K562 (cell line): ENCODE measurements around the gene NR1H3. TPM values are rescaled to one million over a fixed set of nuclear protein-coding genes. Genes with fewer than 3 reads are reported as not detected.
A peak's percentile ranks its signal among the peaks of the same experiment; 100 is the strongest.

Source experiments
- ASH1L ChIP-seq: fragments of 450-650 bp; IDR thresholded peaks from 2 replicates; pipeline ENCODE4 v1.6.1; 2018; ENCODE audit warnings: borderline replicate concordance, mild to moderate bottlenecking, low read depth; ENCODE audit not compliant: partially characterized antibody
- CHD2 ChIP-seq: IDR thresholded peaks from 2 replicates; pipeline ENCODE4 v1.6.1; 2011; ENCODE audit warnings: low read depth, low read length
- CXXC5 ChIP-seq: fragments of 250-450 bp; sonication (Bioruptor Pico); IDR thresholded peaks from 2 replicates; pipeline ENCODE4 v1.8.0; 2022; ENCODE audit warnings: inconsistent platforms, mild to moderate bottlenecking, moderate library complexity
- FOXK1 ChIP-seq: sonication (generic); formaldehyde crosslinking; IDR thresholded peaks from 2 replicates; pipeline ENCODE4 v1.8.0; 2022; ENCODE audit warnings: missing genetic modification reagents, mild to moderate bottlenecking, borderline replicate concordance
- HCFC1 ChIP-seq: IDR thresholded peaks from 2 replicates; pipeline ENCODE4 v1.6.1; 2012; ENCODE audit warnings: low read depth, low read length, improper control_type of control experiment
- HDAC2 ChIP-seq: fragments of 450-650 bp; IDR thresholded peaks from 2 replicates; pipeline ENCODE4 v1.6.1; 2016; ENCODE audit warnings: mild to moderate bottlenecking
- HNRNPK ChIP-seq: fragments of 200-400 bp; formaldehyde crosslinking; IDR thresholded peaks from one replicate; pipeline ENCODE4 v1.6.1; 2018; ENCODE audit warnings: mild to moderate bottlenecking, low read depth, low read length; ENCODE audit not compliant: poor library complexity, severe bottlenecking
- MAFG ChIP-seq: fragments of 450-650 bp; conservative IDR thresholded peaks from 2 replicates; pipeline ENCODE4 v1.6.1; 2016; ENCODE audit warnings: missing genetic modification characterization, missing compliant biosample characterization
- NCOA6 ChIP-seq: fragments of 450-650 bp; IDR thresholded peaks from 2 replicates; pipeline ENCODE4 v1.6.1; 2017; ENCODE audit warnings: mild to moderate bottlenecking
- NFATC3 ChIP-seq: fragments of 450-650 bp; IDR thresholded peaks from 2 replicates; pipeline ENCODE4 v1.6.1; 2017; ENCODE audit warnings: mild to moderate bottlenecking
- NR2C1 ChIP-seq, 2 experiments: fragments of 450-650 bp; IDR thresholded peaks; 2 replicates each; pipeline ENCODE4 v1.6.1; 2017; ENCODE audit warnings: mild to moderate bottlenecking in 2 of 2, antibody characterized with exemption in 1 of 2, inconsistent platforms in 1 of 2, missing compliant biosample characterization in 1 of 2, missing genetic modification characterization in 1 of 2
- NUFIP1 ChIP-seq: fragments of 450-650 bp; IDR thresholded peaks from 2 replicates; pipeline ENCODE4 v1.6.1; 2018; ENCODE audit not compliant: partially characterized antibody
- TBP ChIP-seq: optimal IDR thresholded peaks from 2 replicates; pipeline ENCODE3; 2011; ENCODE audit warnings: low read depth, low read length, improper control_type of control experiment
- TCF3 ChIP-seq: sonication (generic); formaldehyde crosslinking; IDR thresholded peaks from 2 replicates; pipeline ENCODE4 v1.4.0; 2020; ENCODE audit warnings: mild to moderate bottlenecking, missing genetic modification reagents
- U2AF1 ChIP-seq: fragments of 200-400 bp; formaldehyde crosslinking; optimal IDR thresholded peaks from 2 replicates; pipeline ENCODE3; 2017; ENCODE audit warnings: mild to moderate bottlenecking, low read depth, low read length, moderate library complexity
- YBX1 ChIP-seq: fragments of 450-650 bp; IDR thresholded peaks from 2 replicates; pipeline ENCODE4 v1.7.1; 2016; ENCODE audit warnings: mild to moderate bottlenecking
- ZNF174 ChIP-seq: fragments of 250-450 bp; sonication (Bioruptor Pico); IDR thresholded peaks from 2 replicates; pipeline ENCODE4 v1.4.0; 2020; ENCODE audit warnings: mild to moderate bottlenecking
- ZNF766 ChIP-seq: fragments of 200-800 bp; sonication (Bioruptor generic); conservative IDR thresholded peaks from 2 replicates; pipeline ENCODE4 v1.6.1; 2016; ENCODE audit warnings: missing genetic modification characterization, missing compliant biosample characterization
- polyA plus RNA-seq, 8 experiments: library from polyadenylated mRNA; depleted of rRNA in 4 of 8; stranded (reverse) in 5 of 8; unstranded in 3 of 8; fragments of >200 nt; fragmentation: Nextera tagmentation in 2 of 8; fragmentation: Illumina TruSeq in 1 of 8; extraction: Ambion mirVana in 2 of 8; extraction: Trizol in 1 of 8; gene quantifications; 2 replicates each; pipeline versions ENCODE4 v1.2.1 to v1.2.3, GENCODE V29; 2011 to 2014; ENCODE audit warnings: inconsistent platforms in 1 of 8, missing spikeins in 1 of 8
- total RNA-seq, 7 experiments: library from RNA; depleted of rRNA in 6 of 7; stranded (reverse); fragments of >200 nt in 6 of 7; fragmentation: Illumina TruSeq in 2 of 7; extraction: Trizol in 2 of 7; gene quantifications; 2 replicates each; pipeline versions ENCODE4 v1.2.1 to v1.2.3, GENCODE V29; 2011 to 2021; ENCODE audit warnings: low replicate concordance in 1 of 7
- TF ChIP-seq, protein P1 (sequence below): fragments of 250-450 bp; sonication (Bioruptor Pico); IDR thresholded peaks from 2 replicates; pipeline ENCODE4 v1.8.0; 2022; ENCODE audit warnings: moderate library complexity, mild to moderate bottlenecking, inconsistent platforms
- TF ChIP-seq, protein P2 (sequence below): fragments of 150-350 bp; IDR thresholded peaks from 2 replicates; pipeline ENCODE4 v1.6.1; 2014; ENCODE audit warnings: low read depth, mild to moderate bottlenecking, low read length, borderline replicate concordance
- TF ChIP-seq, protein P3 (sequence below): fragments of 450-650 bp; IDR thresholded peaks from 2 replicates; pipeline ENCODE4 v1.6.1; 2018; ENCODE audit warnings: mild to moderate bottlenecking, low read depth; ENCODE audit not compliant: partially characterized antibody
- TF ChIP-seq, protein P4 (sequence below): sonication (generic); formaldehyde crosslinking; IDR thresholded peaks from 2 replicates; pipeline ENCODE4 v1.9.0; 2022; ENCODE audit warnings: mild to moderate bottlenecking, missing genetic modification reagents

Gene NR1H3
- total and polyA plus RNA-seq, 9 of the 15 experiments (the other 6 are each of a cell fraction or from before 2014, with no cell fraction given) = 8.2 to 26.0 (median 11.9) TPM

DNA sequence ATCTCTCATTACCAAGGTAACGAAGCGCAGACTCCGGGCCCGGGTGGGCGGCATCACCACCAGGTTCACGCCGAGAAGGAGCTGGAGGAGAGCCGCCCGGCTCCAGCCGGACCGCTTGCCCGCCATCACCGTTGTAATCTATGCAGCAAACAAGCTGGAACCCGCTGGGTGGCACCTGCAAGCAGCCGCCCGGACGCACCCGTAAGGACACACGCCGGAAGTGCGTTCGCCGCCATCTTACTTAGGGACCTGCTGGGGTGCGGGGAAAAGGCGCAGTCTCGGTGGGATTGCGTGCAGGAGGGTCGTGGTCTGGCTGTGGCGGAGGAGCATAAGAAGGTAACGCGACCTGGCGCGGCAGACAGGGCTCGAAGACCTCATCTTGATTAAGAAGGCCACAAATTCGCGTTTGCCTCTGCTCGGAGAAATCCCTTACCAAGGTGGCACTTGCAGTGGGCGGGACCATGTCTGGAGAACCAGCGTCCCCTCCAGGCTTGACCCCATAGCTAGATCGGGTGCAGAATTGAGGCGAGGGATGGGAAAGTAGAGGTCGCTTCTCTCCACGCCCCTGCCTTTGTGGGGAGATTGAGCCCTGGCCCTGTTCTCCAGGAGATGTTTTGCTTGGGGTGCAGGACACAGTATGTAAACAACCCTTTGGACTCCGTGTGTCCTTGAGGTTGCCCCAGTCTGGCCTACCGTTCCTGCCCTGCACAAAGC lies 9.0 kb upstream of the NR1H3 start, which contains the start of gene ACP2 (continued):
- no peak for TF ChIP-seq MAFG (tag)
- TF ChIP-seq U2AF1 = no peak
- 0 out of 2 replicates have a peak, but pooled peaks have one; percentile 80 for TF ChIP-seq NFATC3
- no peak for TF ChIP-seq NUFIP1
- TF ChIP-seq, protein P1, sequence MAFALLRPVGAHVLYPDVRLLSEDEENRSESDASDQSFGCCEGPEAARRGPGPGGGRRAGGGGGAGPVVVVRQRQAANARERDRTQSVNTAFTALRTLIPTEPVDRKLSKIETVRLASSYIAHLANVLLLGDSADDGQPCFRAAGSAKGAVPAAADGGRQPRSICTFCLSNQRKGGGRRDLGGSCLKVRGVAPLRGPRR = no peak
- TF ChIP-seq CHD2 = no peak; the same call in 1 of the 2 replicates
- TF ChIP-seq YBX1 = no peak
- no peak for TF ChIP-seq TCF3 (CRISPR knock-in tag)
- TF ChIP-seq HDAC2 = peak; percentile 85; the same call in 1 of the 2 replicates
- peak; percentile 86; the same call in 1 of the 2 replicates for TF ChIP-seq ZNF766 (CRISPR knock-in tag)
- TF ChIP-seq HCFC1 = peak; percentile 94
- TF ChIP-seq NR2C1 (IDR thresholded peaks at IDR 0.05) = peak; percentile 94
- peak; percentile 96 for TF ChIP-seq NR2C1 (tag; IDR thresholded peaks at IDR 0.05)
- TF ChIP-seq ZNF174 = no peak
- TF ChIP-seq HNRNPK = no peak
- TF ChIP-seq, protein P2, sequence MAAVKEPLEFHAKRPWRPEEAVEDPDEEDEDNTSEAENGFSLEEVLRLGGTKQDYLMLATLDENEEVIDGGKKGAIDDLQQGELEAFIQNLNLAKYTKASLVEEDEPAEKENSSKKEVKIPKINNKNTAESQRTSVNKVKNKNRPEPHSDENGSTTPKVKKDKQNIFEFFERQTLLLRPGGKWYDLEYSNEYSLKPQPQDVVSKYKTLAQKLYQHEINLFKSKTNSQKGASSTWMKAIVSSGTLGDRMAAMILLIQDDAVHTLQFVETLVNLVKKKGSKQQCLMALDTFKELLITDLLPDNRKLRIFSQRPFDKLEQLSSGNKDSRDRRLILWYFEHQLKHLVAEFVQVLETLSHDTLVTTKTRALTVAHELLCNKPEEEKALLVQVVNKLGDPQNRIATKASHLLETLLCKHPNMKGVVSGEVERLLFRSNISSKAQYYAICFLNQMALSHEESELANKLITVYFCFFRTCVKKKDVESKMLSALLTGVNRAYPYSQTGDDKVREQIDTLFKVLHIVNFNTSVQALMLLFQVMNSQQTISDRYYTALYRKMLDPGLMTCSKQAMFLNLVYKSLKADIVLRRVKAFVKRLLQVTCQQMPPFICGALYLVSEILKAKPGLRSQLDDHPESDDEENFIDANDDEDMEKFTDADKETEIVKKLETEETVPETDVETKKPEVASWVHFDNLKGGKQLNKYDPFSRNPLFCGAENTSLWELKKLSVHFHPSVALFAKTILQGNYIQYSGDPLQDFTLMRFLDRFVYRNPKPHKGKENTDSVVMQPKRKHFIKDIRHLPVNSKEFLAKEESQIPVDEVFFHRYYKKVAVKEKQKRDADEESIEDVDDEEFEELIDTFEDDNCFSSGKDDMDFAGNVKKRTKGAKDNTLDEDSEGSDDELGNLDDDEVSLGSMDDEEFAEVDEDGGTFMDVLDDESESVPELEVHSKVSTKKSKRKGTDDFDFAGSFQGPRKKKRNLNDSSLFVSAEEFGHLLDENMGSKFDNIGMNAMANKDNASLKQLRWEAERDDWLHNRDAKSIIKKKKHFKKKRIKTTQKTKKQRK = no peak
- peak; percentile 96 for TF ChIP-seq TBP
- TF ChIP-seq, protein P3, sequence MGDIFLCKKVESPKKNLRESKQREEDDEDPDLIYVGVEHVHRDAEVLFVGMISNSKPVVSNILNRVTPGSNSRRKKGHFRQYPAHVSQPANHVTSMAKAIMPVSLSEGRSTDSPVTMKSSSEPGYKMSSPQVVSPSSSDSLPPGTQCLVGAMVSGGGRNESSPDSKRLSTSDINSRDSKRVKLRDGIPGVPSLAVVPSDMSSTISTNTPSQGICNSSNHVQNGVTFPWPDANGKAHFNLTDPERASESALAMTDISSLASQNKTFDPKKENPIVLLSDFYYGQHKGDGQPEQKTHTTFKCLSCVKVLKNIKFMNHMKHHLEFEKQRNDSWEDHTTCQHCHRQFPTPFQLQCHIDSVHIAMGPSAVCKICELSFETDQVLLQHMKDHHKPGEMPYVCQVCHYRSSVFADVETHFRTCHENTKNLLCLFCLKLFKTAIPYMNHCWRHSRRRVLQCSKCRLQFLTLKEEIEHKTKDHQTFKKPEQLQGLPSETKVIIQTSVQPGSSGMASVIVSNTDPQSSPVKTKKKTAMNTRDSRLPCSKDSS = no peak
- TF ChIP-seq CXXC5 (CRISPR knock-in tag) = peak; percentile 93
- TF ChIP-seq FOXK1 (CRISPR knock-in tag) = 0 out of 2 replicates have a peak, but pooled peaks have one; percentile 49
- TF ChIP-seq, protein P4, sequence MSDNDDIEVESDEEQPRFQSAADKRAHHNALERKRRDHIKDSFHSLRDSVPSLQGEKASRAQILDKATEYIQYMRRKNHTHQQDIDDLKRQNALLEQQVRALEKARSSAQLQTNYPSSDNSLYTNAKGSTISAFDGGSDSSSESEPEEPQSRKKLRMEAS = peak; percentile 72
- TF ChIP-seq NCOA6 = no peak; the same call in 1 of the 2 replicates
- no peak for TF ChIP-seq ASH1L
